SK-N-MC (cell line): Measurements from ENCODE around the gene PLAAT5.
"Not testable (repeated sequence)": the region's sequence is repeated elsewhere in the genome, so short reads cannot be mapped to it uniquely, and the experiment has no call there.

Source experiments
- EZH2 ChIP-seq: fragments of 200-600 bp; sonication (generic); IDR thresholded peaks from one replicate; pipeline ENCODE4 v1.6.1; 2017; ENCODE audit warnings: antibody characterized with exemption
- POLR2AphosphoS5 ChIP-seq: IDR thresholded peaks from 2 replicates; pipeline ENCODE4 v1.6.1; 2012; ENCODE audit warnings: mild to moderate bottlenecking, low read depth, low read length, borderline replicate concordance

DNA sequence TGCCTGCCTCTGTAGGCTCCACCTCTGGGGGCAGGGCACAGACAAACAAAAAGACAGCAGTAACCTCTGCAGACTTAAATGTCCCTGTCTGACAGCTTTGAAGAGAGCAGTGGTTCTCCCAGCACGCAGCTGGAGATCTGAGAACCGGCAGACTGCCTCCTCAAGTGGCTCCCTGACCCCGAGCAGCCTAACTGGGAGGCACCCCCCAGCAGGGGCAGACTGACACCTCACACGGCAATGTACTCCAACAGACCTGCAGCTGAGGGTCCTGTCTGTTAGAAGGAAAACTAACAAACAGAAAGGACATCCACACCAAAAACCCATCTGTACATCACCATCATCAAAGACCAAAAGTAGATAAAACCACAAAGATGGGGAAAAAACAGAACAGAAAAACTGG is 55.1 kb downstream of the PLAAT5 start:
- not testable (repeated sequence) for TF ChIP-seq EZH2, POLR2AphosphoS5
